Measurements from ENCODE around the gene IGFL2.

GRCh38 chr19:46131485-46132143, 16.4 kb upstream of the IGFL2 start:
- TF ChIP-seq CTCF (IDR thresholded peaks at IDR 0.05): no peak
- TF ChIP-seq EZH2phosphoT487 (IDR thresholded peaks at IDR 0.05): no peak
